GM12865 (cell line): ENCODE data around the gene TGFB1.

Experiments used
- DNase-seq: peaks from one replicate; pipeline ENCODE4 v3.0.0; 2010; ENCODE audit warnings: low read depth
- H3K4me3 ChIP-seq: 2 replicates; pipeline ENCODE4 v1.5.1; 2011; ENCODE audit warnings: mild to moderate bottlenecking, low read depth, low read length, control low read depth
- CTCF ChIP-seq: IDR thresholded peaks from 2 replicates; pipeline ENCODE4 v1.5.1; 2011; ENCODE audit warnings: low read length, control low read depth, low read depth, inconsistent platforms; ENCODE audit not compliant: insufficient read depth; ENCODE audit errors: missing control alignments

TGFB1 gene

DNA sequence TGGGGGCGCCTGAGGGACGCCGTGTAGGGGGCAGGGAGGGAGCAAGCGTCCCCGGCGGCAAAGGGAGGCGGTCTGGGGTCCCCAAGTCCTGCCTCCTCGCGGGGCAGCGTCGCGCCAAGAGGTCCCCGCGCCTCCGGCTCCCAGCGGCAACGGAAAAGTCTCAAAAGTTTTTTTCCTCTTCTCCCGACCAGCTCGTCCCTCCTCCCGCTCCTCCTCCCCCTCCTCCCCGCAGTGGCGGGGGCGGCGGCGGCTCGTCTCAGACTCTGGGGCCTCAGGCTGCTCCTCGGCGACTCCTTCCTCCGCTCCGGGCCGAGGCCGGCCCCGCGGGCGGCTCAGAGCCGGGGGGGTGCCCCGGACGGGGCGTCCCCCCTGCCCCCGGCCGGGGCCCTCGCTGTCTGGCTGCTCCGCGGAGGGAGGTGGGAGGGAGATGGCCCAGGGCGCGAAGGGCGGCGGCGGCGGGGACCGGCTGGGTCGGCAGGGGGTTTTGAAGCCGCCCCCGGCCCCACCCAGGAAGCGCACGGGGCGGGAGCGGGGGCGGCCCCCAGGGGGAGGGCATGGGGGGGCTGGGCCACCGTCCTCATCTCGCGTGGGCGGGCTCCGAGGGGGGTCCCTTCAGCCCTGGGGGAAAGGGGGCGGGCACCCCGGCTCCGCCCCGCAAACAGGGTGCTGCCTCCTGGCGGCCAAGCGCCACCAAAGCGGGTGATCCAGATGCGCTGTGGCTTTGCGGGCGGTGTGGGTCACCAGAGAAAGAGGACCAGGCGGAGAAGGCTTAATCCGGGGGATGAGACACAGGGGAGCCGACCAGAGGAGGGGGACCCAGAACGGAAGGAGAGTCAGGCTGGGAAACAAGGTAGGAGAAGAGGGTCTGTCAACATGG is at the start of gene TGFB1:
Gene TGFB1, minus strand, starts transcription at position 457 of the 877 bp plus-strand sequence. CDS start 878 bp downstream, outside the sequence.
- TF ChIP-seq CTCF = peak; percentile 88
- peak; percentile 96 for DNase-seq
- H3K4me3 ChIP-seq = peak within 1 kb of the TSS; percentile 96

DNA sequence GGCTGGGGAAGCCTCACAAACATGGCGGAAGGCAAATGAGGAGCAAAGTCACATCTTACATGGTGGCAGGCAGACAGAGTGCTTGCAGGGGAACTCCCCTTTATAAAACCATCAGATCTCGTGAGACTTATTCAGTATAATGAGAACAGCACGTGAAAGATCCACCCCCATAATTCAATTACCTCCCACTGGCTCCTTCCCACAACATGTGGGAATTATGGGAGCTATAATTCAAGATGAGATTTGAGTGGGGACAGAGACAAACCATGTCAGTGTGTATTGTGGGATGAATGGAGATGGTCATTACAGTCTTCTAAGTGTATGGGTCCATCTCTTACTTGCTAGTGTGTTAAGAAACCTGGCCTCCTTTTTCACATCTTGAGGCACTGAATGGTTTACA is 48.3 kb upstream of the TGFB1 start:
- no peak for TF ChIP-seq CTCF
- no peak overlapping the region for H3K4me3 ChIP-seq

DNA sequence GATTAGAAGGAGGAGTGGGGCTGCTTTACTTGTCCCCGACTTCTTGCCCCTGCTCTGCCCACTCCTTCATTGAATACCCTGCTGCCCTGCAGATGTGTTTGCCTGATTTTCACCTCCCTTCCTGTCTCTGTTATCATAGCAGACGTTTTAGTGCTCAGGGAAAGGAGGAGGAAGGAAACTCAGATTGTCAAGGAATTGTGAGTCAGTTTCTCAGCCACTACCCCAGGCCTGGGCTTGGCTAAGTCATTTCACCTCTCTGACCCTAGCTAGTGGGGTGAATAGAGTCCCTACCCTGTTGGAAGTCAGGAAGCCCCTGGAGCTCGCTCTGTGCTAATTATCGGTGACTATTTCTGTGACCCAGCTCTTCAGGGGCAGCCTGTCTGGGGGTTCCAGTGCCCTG is 47.8 kb upstream of the TGFB1 start:
- DNase-seq = no peak
- no peak overlapping the region for H3K4me3 ChIP-seq
- no peak for TF ChIP-seq CTCF

More for the DNA sequence above, 48.3 kb upstream of the TGFB1 start:
- no peak for DNase-seq

DNA sequence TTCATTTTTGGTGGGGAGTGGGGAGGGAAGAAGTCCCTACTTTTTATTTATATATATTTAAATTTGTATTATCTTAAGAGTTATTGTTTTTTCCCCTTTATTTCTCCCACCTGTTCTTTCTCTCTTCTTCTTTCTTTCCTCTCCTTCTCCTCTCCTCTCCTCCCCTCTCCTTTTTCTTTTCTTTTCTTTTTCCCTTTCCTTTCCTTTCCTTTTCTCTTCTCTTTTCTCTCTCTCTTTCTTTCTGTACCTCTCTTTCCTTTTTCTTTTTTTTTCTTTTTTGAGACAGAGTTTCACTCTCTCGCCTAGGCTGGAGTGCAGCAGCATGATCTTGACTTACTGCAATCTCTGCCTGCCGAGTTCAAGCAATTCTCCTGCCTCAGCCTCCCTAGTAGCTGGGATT is 45.8 kb upstream of the TGFB1 start:
- H3K4me3 ChIP-seq = no peak overlapping the region
- DNase-seq = no peak
- TF ChIP-seq CTCF = no peak

DNA sequence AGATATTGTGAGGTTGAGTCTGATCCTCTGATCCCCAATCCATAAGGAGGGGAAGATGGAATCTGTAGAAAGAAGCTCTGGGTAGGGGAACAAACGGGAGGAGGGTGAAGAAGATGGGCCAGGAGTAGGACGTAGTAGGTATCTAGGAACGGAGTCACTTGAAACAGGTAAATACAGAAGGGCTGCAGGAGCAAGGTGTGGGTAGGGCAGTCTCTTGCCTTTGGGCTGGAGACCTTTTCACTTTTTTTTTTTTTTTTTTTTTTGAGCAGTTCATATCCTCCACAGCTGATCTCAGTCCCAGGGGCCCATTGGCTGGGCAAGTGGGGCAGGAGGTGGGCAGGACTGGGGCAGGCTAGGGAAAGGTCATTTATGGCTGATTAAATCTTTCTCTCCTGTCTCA is 45.4 kb upstream of the TGFB1 start:
- peak overlapping the region; percentile 89 for H3K4me3 ChIP-seq
- DNase-seq = no peak
- TF ChIP-seq CTCF = no peak

- H3K4me3 ChIP-seq = peak overlapping the region; percentile 89
- no peak for TF ChIP-seq CTCF
- DNase-seq = peak; percentile 22
These were observed 44.9 kb upstream of the TGFB1 start for GRCh38 chr19:41398598-41398997.
